Uterus (tissue), 4 donors: ENCODE measurements around the gene MYO9A. TPM values are rescaled to one million over a fixed set of nuclear protein-coding genes. Genes with fewer than 3 reads are reported as not detected.

Experiments
- DNase-seq, 2 donors: peaks; one replicate each; pipeline ENCODE4 v3.0.0-alpha.2; 2019 to 2020
- H3K27ac ChIP-seq, 2 donors: fragments of 200-600 bp; sonication (generic); 1 replicate in 1 of 2; 2 replicates in 1 of 2; pipeline ENCODE4 v1.5.1; 2016 to 2018
- H3K27me3 ChIP-seq, 2 donors: fragments of 200-600 bp; sonication (generic); one replicate each; pipeline ENCODE4 v1.5.1; 2018 to 2019; ENCODE audit warnings: control low read depth in 1 of 2
- H3K36me3 ChIP-seq, 2 donors: fragments of 200-600 bp; sonication (generic); one replicate each; pipeline ENCODE4 v1.5.1; 2019; ENCODE audit warnings: control low read depth in 1 of 2
- H3K4me1 ChIP-seq, 2 donors: fragments of 200-600 bp; sonication (generic); one replicate each; pipeline ENCODE4 v1.5.1; 2018 to 2019; ENCODE audit warnings: control low read depth in 1 of 2
- H3K4me3 ChIP-seq, 2 donors: fragments of 200-600 bp; sonication (generic); 1 replicate in 1 of 2; 2 replicates in 1 of 2; pipeline ENCODE4 v1.5.1; 2018 to 2019; ENCODE audit warnings: mild to moderate bottlenecking in 1 of 2
- H3K9me3 ChIP-seq, 2 donors: fragments of 200-600 bp; sonication (generic); one replicate each; pipeline ENCODE4 v1.5.1; 2019; ENCODE audit warnings: control low read depth in 1 of 2
- POLR2A ChIP-seq, 2 donors: fragments of 450-650 bp; IDR thresholded peaks; one replicate each; pipeline ENCODE4 v1.6.1; 2016; ENCODE audit warnings: antibody characterized with exemption in 2 of 2, mild to moderate bottlenecking in 1 of 2, moderate library complexity in 1 of 2
- intact Hi-C: fragments of 100-400 bp; cut with DNase I; formaldehyde crosslinking; loops from one replicate; pipeline ENCODE4 v1.15.1; 2023; ENCODE audit warnings: low total_unique reads
- total RNA-seq, 4 donors: library from RNA; depleted of rRNA in 3 of 4; stranded (reverse); fragments of >200 nt in 3 of 4; gene quantifications; one replicate each; pipeline versions ENCODE4 v1.1.0 to v1.2.4, GENCODE V29; 2014 to 2023
- TF ChIP-seq, protein P1 (sequence below), 4 experiments: fragments of 200-600 bp in 2 of 4; fragments of 450-650 bp in 2 of 4; sonication (generic) in 2 of 4; IDR thresholded peaks; one replicate each; pipeline ENCODE4 v1.5.1; 2016 to 2019; ENCODE audit warnings: antibody characterized with exemption in 4 of 4, mild to moderate bottlenecking in 2 of 4, moderate library complexity in 1 of 4
- donor health status: DM: yes; HTN: yes; CAD: no.

Gene MYO9A
- total RNA-seq, 4 donors from 2014 or later: 45.6 to 141 (median 90.0) TPM

DNA sequence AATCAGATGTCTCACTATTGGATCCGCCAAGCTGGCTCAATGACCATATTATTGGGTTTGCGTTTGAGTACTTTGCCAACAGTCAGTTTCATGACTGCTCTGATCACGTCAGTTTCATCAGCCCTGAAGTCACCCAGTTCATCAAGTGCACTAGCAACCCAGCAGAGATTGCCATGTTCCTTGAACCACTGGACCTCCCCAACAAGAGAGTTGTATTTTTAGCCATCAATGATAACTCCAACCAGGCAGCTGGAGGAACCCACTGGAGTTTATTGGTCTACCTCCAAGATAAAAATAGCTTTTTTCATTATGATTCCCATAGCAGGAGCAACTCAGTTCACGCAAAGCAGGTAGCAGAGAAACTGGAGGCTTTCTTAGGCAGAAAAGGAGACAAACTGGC lies 21.7 kb upstream of the MYO9A start:
- Histone ChIP-seq H3K4me3 (no peak overlapping the region), H3K36me3 (no peaks in the 10 kb centered on the region), H3K4me1 (no peaks in the 10 kb centered on the region), H3K27ac (no peak overlapping the region), H3K27me3 (no peaks in the 10 kb centered on the region), H3K9me3 (no peaks in the 10 kb centered on the region)
- DNase-seq: no peak
- TF ChIP-seq, protein P1, sequence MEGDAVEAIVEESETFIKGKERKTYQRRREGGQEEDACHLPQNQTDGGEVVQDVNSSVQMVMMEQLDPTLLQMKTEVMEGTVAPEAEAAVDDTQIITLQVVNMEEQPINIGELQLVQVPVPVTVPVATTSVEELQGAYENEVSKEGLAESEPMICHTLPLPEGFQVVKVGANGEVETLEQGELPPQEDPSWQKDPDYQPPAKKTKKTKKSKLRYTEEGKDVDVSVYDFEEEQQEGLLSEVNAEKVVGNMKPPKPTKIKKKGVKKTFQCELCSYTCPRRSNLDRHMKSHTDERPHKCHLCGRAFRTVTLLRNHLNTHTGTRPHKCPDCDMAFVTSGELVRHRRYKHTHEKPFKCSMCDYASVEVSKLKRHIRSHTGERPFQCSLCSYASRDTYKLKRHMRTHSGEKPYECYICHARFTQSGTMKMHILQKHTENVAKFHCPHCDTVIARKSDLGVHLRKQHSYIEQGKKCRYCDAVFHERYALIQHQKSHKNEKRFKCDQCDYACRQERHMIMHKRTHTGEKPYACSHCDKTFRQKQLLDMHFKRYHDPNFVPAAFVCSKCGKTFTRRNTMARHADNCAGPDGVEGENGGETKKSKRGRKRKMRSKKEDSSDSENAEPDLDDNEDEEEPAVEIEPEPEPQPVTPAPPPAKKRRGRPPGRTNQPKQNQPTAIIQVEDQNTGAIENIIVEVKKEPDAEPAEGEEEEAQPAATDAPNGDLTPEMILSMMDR (IDR thresholded peaks at IDR 0.05): no peak
- no peak for TF ChIP-seq POLR2A (IDR thresholded peaks at IDR 0.05)
- intact Hi-C loops: no loop called here

DNA sequence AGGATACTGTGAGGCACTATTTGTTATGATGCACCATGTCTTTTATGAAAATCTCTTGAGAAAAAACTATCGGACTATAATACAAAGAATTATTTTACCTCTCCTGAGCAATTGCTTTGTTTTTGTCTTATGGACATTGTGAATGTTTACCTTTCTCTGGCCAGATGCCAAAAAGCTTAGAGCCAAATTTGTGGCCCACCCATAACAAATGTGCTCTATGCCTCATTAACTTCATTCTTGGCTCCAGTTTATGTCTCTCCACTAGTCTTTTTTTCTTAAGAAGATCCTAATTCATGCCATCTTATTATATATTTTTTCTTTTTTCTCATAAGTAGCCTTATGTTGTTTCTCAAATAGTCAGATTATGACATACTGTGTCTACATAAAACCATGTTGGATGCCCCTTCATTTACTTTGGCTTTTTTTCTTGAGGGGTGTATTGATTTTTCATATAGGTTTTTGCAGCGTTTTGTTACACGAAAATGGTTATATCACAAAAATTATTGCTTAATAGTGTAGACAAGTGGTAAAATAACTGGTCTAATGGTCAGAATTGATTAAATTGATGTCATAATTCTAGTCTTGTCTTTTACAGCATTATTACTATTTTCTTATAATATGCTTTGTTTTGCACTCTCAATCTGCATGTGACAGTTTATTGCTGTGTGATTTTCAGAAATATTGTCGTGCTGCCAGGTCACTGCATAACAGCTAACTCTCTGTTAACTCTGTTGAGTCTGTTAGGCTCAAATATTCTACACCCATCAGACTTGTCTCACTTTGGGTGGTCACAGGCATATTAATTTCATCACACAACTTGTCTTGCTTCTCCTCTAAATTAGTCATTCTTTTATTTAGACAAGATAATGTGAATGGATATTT lies 18.5 kb upstream of the MYO9A start:
- no peaks in the 10 kb centered on the region for H3K27me3 ChIP-seq
- intact Hi-C loops: no loop called here
- H3K27ac ChIP-seq: no peak overlapping the region
- H3K9me3 ChIP-seq: no peaks in the 10 kb centered on the region
- no peaks in the 10 kb centered on the region for H3K36me3 ChIP-seq
- DNase-seq: no peak
- no peaks in the 10 kb centered on the region for H3K4me1 ChIP-seq
- TF ChIP-seq, protein P1 (IDR thresholded peaks at IDR 0.05): no peak
- no peak for TF ChIP-seq POLR2A (IDR thresholded peaks at IDR 0.05)
- no peak overlapping the region for H3K4me3 ChIP-seq

DNA sequence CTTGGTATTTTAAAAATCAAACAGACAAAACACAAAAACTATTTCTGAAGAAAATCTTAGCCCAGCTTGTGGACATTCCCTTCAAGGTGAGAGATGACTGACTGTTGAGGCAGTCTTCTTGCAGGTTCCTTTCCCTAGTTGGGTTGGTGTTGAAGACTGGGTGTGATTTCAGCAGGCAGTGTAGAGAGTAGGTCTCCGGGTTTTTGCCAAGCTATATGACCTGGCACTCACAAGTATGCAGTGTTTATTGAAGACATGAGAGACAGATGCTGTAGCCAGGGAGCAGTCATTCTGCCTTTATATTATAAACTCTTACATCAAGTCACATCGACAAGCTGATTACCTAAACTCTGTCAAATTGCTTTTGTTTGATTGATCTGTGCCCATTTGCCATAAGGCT lies 17.8 kb upstream of the MYO9A start:
- Histone ChIP-seq H3K4me3 (no peak overlapping the region), H3K36me3 (no peaks in the 10 kb centered on the region), H3K27me3 (no peaks in the 10 kb centered on the region), H3K9me3 (no peaks in the 10 kb centered on the region), H3K4me1 (no peaks in the 10 kb centered on the region), H3K27ac (no peak overlapping the region)
- DNase-seq: no peak
- intact Hi-C loops: no loop called here
- TF ChIP-seq, protein P1 (IDR thresholded peaks at IDR 0.05): no peak
- no peak for TF ChIP-seq POLR2A (IDR thresholded peaks at IDR 0.05)

DNA sequence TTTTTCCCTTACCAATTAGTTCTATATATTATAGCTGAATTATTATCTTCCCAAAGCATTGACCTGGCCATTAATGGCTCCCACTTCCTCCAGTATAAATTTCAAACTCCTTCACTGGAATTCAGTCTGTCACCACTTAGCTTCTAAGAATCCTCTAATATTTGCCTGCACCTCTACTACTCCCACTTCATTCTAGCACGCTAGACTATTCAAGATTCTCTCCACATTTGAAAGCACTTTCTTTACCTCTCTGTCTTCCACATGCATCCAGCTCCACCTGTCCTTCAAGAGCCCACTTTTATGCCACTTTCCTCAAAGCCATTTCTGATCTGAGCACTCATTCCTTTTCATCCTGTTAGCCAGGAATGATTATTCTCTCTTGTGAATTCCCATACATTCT lies 15.3 kb upstream of the MYO9A start:
- H3K27me3 ChIP-seq: no peaks in the 10 kb centered on the region
- H3K9me3 ChIP-seq: no peaks in the 10 kb centered on the region
- no peaks in the 10 kb centered on the region for H3K4me1 ChIP-seq
- DNase-seq: no peak
- H3K4me3 ChIP-seq: no peak overlapping the region
- TF ChIP-seq, protein P1 (IDR thresholded peaks at IDR 0.05): no peak
- no peak for TF ChIP-seq POLR2A (IDR thresholded peaks at IDR 0.05)
- H3K36me3 ChIP-seq: no peaks in the 10 kb centered on the region
- intact Hi-C loops: no loop called here
- H3K27ac ChIP-seq: no peak overlapping the region

DNA sequence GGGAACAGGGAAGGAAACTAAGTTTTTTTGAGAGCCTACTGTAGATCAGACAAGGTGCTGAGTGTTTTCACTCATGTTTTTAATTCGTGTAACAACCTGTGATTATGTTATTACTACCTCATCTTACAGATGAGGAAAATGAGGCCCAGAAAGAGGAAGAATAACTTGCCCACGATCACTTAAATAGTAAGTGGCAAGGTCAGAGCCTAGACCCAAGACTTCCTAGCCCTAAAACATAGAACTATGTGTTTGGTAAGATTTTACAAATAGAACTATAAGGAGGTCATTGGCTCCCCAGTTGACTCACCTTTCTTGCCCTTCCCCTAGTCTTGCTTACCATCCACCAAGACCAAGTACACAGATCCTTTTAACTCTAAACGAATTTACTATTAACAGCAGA lies 14.0 kb upstream of the MYO9A start:
- H3K27me3 ChIP-seq: no peaks in the 10 kb centered on the region
- H3K4me1 ChIP-seq: no peaks in the 10 kb centered on the region
- intact Hi-C loops: no loop called here
- no peaks in the 10 kb centered on the region for H3K9me3 ChIP-seq
- DNase-seq: no peak
- TF ChIP-seq, protein P1 (IDR thresholded peaks at IDR 0.05): no peak
- no peak overlapping the region for H3K27ac ChIP-seq
- H3K36me3 ChIP-seq: no peaks in the 10 kb centered on the region
- H3K4me3 ChIP-seq: no peak overlapping the region
